ENCODE data around the gene HDAC4.
A peak's percentile ranks its signal among the peaks of the same experiment; 100 is the strongest.

The HDAC4 gene

GRCh38 chr2:239425631-239426030, 24.8 kb upstream of the HDAC4 start:
- DNase-seq, result no peak

GRCh38 chr2:239424337-239425045, 23.7 kb upstream of the HDAC4 start:
- DNase-seq, result no peak

GRCh38 chr2:239423551-239423950, 22.7 kb upstream of the HDAC4 start:
- DNase-seq, result no peak

- no peak for DNase-seq
Observed at GRCh38 chr2:239421851-239422250, 21.0 kb upstream of the HDAC4 start.

GRCh38 chr2:239420082-239420481, 19.3 kb upstream of the HDAC4 start:
- DNase-seq, result no peak

GRCh38 chr2:239418918-239419317, 18.1 kb upstream of the HDAC4 start:
- no peak for DNase-seq

- no peak for DNase-seq
Observed at GRCh38 chr2:239412905-239413603, 12.2 kb upstream of the HDAC4 start.

- no peak for DNase-seq
Observed at GRCh38 chr2:239411549-239412319, 10.9 kb upstream of the HDAC4 start.

GRCh38 chr2:239411117-239411516, 10.3 kb upstream of the HDAC4 start:
- no peak for DNase-seq

- no peak for DNase-seq
Observed at GRCh38 chr2:239409976-239410375, 9.2 kb upstream of the HDAC4 start.

- DNase-seq, result no peak
Observed at GRCh38 chr2:239407112-239407511, 6.3 kb upstream of the HDAC4 start.

- DNase-seq, result no peak
Observed at GRCh38 chr2:239406316-239406995, 5.6 kb upstream of the HDAC4 start.

- DNase-seq, result no peak
Observed at GRCh38 chr2:239405071-239405470, 4.3 kb upstream of the HDAC4 start.

GRCh38 chr2:239402666-239403065, 1.8 kb upstream of the HDAC4 start:
- DNase-seq, result no peak

GRCh38 chr2:239401881-239402233, 1.0 kb upstream of the HDAC4 start:
- DNase-seq, result no peak

GRCh38 chr2:239401067-239401880, 454 bp upstream of the HDAC4 start:
- DNase-seq, result peak; percentile 100

- no peak for DNase-seq
Observed at GRCh38 chr2:239399921-239400595, 762 bp downstream of the HDAC4 start.

- DNase-seq, result no peak
Observed at GRCh38 chr2:239399433-239399920, 1.3 kb downstream of the HDAC4 start.

GRCh38 chr2:239398521-239398921, 2.3 kb downstream of the HDAC4 start:
- DNase-seq, result no peak

GRCh38 chr2:239397931-239398471, 2.8 kb downstream of the HDAC4 start:
- no peak for DNase-seq

Data from amniotic stem cell (primary cell).